Activated CD4-positive, alpha-beta T cell treated with anti-CD3 and anti-CD28 coated beads, Interleukin-2, amount 10 ng/mL, durations not matched to agents 7 days and 5 days (primary cell): ENCODE measurements around the gene EAPP. TPM values are rescaled to one million over a fixed set of nuclear protein-coding genes. Genes with fewer than 3 reads are reported as not detected.
"Not testable (repeated sequence)": the region's sequence is repeated elsewhere in the genome, so short reads cannot be mapped to it uniquely, and the experiment has no call there.

ENCODE experiments used
- CTCF ChIA-PET: fragments of 350-600 bp; sonication (Branson Sonifier 250); formaldehyde crosslinking; loops from one replicate; lab custom pipeline; 2021; ENCODE audit warnings: antibody characterized with exemption; lab: Charles Lee
- POLR2A ChIA-PET: fragments of 350-600 bp; sonication (Branson Sonifier 250); formaldehyde crosslinking; loops from one replicate; lab custom pipeline; 2021; ENCODE audit warnings: antibody characterized with exemption; lab: Charles Lee
- DNase-seq: peaks from one replicate; pipeline ENCODE4 v3.0.0-alpha.2; 2020
- H3K27ac Mint-ChIP-seq: one replicate; pipeline ENCODE4 v1.8.0; 2021; ENCODE audit warnings: mild to moderate bottlenecking, moderate library complexity, mixed read lengths
- H3K27me3 Mint-ChIP-seq: one replicate; pipeline ENCODE4 v1.8.0; 2021; ENCODE audit warnings: mixed read lengths
- H3K36me3 Mint-ChIP-seq: one replicate; pipeline ENCODE4 v1.8.0; 2021; ENCODE audit warnings: low read depth, mixed read lengths
- H3K4me1 Mint-ChIP-seq: one replicate; pipeline ENCODE4 v1.8.0; 2021; ENCODE audit warnings: mixed read lengths
- H3K4me3 Mint-ChIP-seq: one replicate; pipeline ENCODE4 v1.8.0; 2021; ENCODE audit warnings: mild to moderate bottlenecking, moderate library complexity, mixed read lengths
- H3K9me3 Mint-ChIP-seq: one replicate; pipeline ENCODE4 v1.8.0; 2021; ENCODE audit warnings: mixed read lengths
- total RNA-seq, 2 experiments: library from RNA; stranded (reverse); gene quantifications; one replicate each; pipeline ENCODE4 v1.2.3, GENCODE V29; 2021

EAPP gene
- total RNA-seq, 2 experiments from 2014 or later = 35.9 to 41.0 TPM

- ChIA-PET POLR2A (no interaction called here), CTCF (no interaction called here)
- DNase-seq = no peak
- Mint-ChIP-seq H3K4me3 (no peak overlapping the region), H3K9me3 (no peaks in the 10 kb centered on the region), H3K27ac (no peak overlapping the region), H3K36me3 (no peaks in the 10 kb centered on the region), H3K4me1 (no peaks in the 10 kb centered on the region), H3K27me3 (no peaks in the 10 kb centered on the region)
Measured at GRCh38 chr14:34496679-34497513, 42.6 kb downstream of the EAPP start.

GRCh38 chr14:34496007-34496678 lies 43.4 kb downstream of the EAPP start:
- Mint-ChIP-seq H3K9me3 (no peaks in the 10 kb centered on the region), H3K27me3 (no peaks in the 10 kb centered on the region), H3K36me3 (no peaks in the 10 kb centered on the region), H3K27ac (no peak overlapping the region), H3K4me1 (no peaks in the 10 kb centered on the region), H3K4me3 (no peak overlapping the region)
- POLR2A ChIA-PET = no interaction called here
- CTCF ChIA-PET = no interaction called here
- no peak for DNase-seq

GRCh38 chr14:34489324-34489723 lies 50.2 kb downstream of the EAPP start:
- ChIA-PET CTCF (no interaction called here), POLR2A (no interaction called here)
- H3K4me1 Mint-ChIP-seq = no peaks in the 10 kb centered on the region
- no peak overlapping the region for H3K4me3 Mint-ChIP-seq
- H3K27me3 Mint-ChIP-seq = no peaks in the 10 kb centered on the region
- DNase-seq = no peak
- no peak overlapping the region for H3K27ac Mint-ChIP-seq
- H3K9me3 Mint-ChIP-seq = no peaks in the 10 kb centered on the region
- H3K36me3 Mint-ChIP-seq = no peaks in the 10 kb centered on the region

GRCh38 chr14:34488528-34488927 lies 51.0 kb downstream of the EAPP start:
- CTCF ChIA-PET = no interaction called here
- POLR2A ChIA-PET = no interaction called here
- Mint-ChIP-seq H3K27me3 (no peaks in the 10 kb centered on the region), H3K27ac (no peak overlapping the region), H3K4me1 (no peaks in the 10 kb centered on the region), H3K4me3 (no peak overlapping the region), H3K36me3 (no peaks in the 10 kb centered on the region), H3K9me3 (no peaks in the 10 kb centered on the region)
- DNase-seq = no peak

GRCh38 chr14:34484726-34485125 lies 54.8 kb downstream of the EAPP start:
- Mint-ChIP-seq H3K27me3 (no peaks in the 10 kb centered on the region), H3K36me3 (no peaks in the 10 kb centered on the region), H3K4me3 (no peak overlapping the region), H3K4me1 (no peaks in the 10 kb centered on the region), H3K9me3 (no peaks in the 10 kb centered on the region), H3K27ac (no peak overlapping the region)
- ChIA-PET POLR2A (no interaction called here), CTCF (no interaction called here)
- no peak for DNase-seq

GRCh38 chr14:34482463-34482862 lies 57.0 kb downstream of the EAPP start:
- Mint-ChIP-seq H3K36me3 (no peaks in the 10 kb centered on the region), H3K27me3 (no peaks in the 10 kb centered on the region), H3K9me3 (no peaks in the 10 kb centered on the region), H3K4me3 (no peak overlapping the region), H3K27ac (no peak overlapping the region), H3K4me1 (no peaks in the 10 kb centered on the region)
- POLR2A ChIA-PET = no interaction called here
- CTCF ChIA-PET = interaction anchor here (1.4 kb wide), 1 partner anchor 17 kb away, joined by 4 read pairs; no protein-coding TSS in a partner anchor
- DNase-seq = no peak

- H3K27me3 Mint-ChIP-seq = no peaks in the 10 kb centered on the region
- DNase-seq = no peak
- no peak overlapping the region for H3K4me3 Mint-ChIP-seq
- ChIA-PET CTCF (interaction anchor here (0.6 kb wide), 1 partner anchor 89 kb away, joined by 3 read pairs; no protein-coding TSS in a partner anchor), POLR2A (no interaction called here)
- H3K27ac Mint-ChIP-seq = no peak overlapping the region
- H3K4me1 Mint-ChIP-seq = no peaks in the 10 kb centered on the region
- no peaks in the 10 kb centered on the region for H3K36me3 Mint-ChIP-seq
- H3K9me3 Mint-ChIP-seq = no peaks in the 10 kb centered on the region
Measured at GRCh38 chr14:34479694-34480093, 59.8 kb downstream of the EAPP start.

GRCh38 chr14:34478261-34478660 lies 61.2 kb downstream of the EAPP start:
- DNase-seq = no peak
- ChIA-PET CTCF (no interaction called here), POLR2A (no interaction called here)
- H3K36me3 Mint-ChIP-seq = no peaks in the 10 kb centered on the region
- no peaks in the 10 kb centered on the region for H3K4me1 Mint-ChIP-seq
- no peaks in the 10 kb centered on the region for H3K9me3 Mint-ChIP-seq
- no peak overlapping the region for H3K27ac Mint-ChIP-seq
- no peaks in the 10 kb centered on the region for H3K27me3 Mint-ChIP-seq
- H3K4me3 Mint-ChIP-seq = no peak overlapping the region

GRCh38 chr14:34476036-34476435 lies 63.5 kb downstream of the EAPP start:
- DNase-seq, H3K9me3 Mint-ChIP-seq, POLR2A ChIA-PET, H3K27ac Mint-ChIP-seq, H3K36me3 Mint-ChIP-seq, CTCF ChIA-PET, H3K4me1 Mint-ChIP-seq, H3K4me3 Mint-ChIP-seq, H3K27me3 Mint-ChIP-seq: not testable (repeated sequence)

GRCh38 chr14:34475163-34475562 lies 64.3 kb downstream of the EAPP start:
- Mint-ChIP-seq H3K36me3 (no peaks in the 10 kb centered on the region), H3K4me1 (no peaks in the 10 kb centered on the region), H3K27ac (no peak overlapping the region), H3K4me3 (no peak overlapping the region), H3K9me3 (no peaks in the 10 kb centered on the region), H3K27me3 (no peaks in the 10 kb centered on the region)
- no peak for DNase-seq
- ChIA-PET CTCF (interaction anchor here (0.6 kb wide), 1 partner anchor 8 kb away, joined by 4 read pairs; no protein-coding TSS in a partner anchor), POLR2A (no interaction called here)

- POLR2A ChIA-PET = no interaction called here
Measured at GRCh38 chr14:34474187-34474679, 65.3 kb downstream of the EAPP start.

GRCh38 chr14:34472706-34473279 lies 66.7 kb downstream of the EAPP start:
- Mint-ChIP-seq H3K9me3 (no peaks in the 10 kb centered on the region), H3K4me1 (peaks cover under 1% of the 10 kb centered on the region), H3K4me3 (no peak overlapping the region), H3K36me3 (no peaks in the 10 kb centered on the region), H3K27me3 (no peaks in the 10 kb centered on the region), H3K27ac (no peak overlapping the region)
- CTCF ChIA-PET = interaction anchor here (1.1 kb wide), 1 partner anchor 111 kb away, joined by 4 read pairs; no protein-coding TSS in a partner anchor
- DNase-seq = no peak
- POLR2A ChIA-PET = no interaction called here

More at GRCh38 chr14:34474187-34474679, 65.3 kb downstream of the EAPP start:
- no peaks in the 10 kb centered on the region for H3K36me3 Mint-ChIP-seq
- CTCF ChIA-PET = interaction anchor here (0.6 kb wide), 1 partner anchor 16 kb away, joined by 5 read pairs; no protein-coding TSS in a partner anchor
- H3K9me3 Mint-ChIP-seq = no peaks in the 10 kb centered on the region
- DNase-seq = no peak
- no peak overlapping the region for H3K4me3 Mint-ChIP-seq
- no peaks in the 10 kb centered on the region for H3K4me1 Mint-ChIP-seq
- H3K27me3 Mint-ChIP-seq = no peaks in the 10 kb centered on the region
- H3K27ac Mint-ChIP-seq = no peak overlapping the region

GRCh38 chr14:34470319-34470718 lies 69.2 kb downstream of the EAPP start:
- no peaks in the 10 kb centered on the region for H3K36me3 Mint-ChIP-seq
- H3K27me3 Mint-ChIP-seq = no peaks in the 10 kb centered on the region
- H3K4me1 Mint-ChIP-seq = peaks cover 2% of the 10 kb centered on the region
- ChIA-PET CTCF (no interaction called here), POLR2A (no interaction called here)
- no peak for DNase-seq
- no peaks in the 10 kb centered on the region for H3K9me3 Mint-ChIP-seq
- no peak overlapping the region for H3K4me3 Mint-ChIP-seq
- H3K27ac Mint-ChIP-seq = no peak overlapping the region
